Brain microvascular endothelial cell (primary cell): ENCODE measurements around the gene ACAD9.

Experiments
- DNase-seq: peaks from one replicate; pipeline ENCODE4 v3.0.0-alpha.2; 2020
- H3K27ac ChIP-seq: fragments of 250-450 bp; sonication (Bioruptor Pico); 2 replicates; pipeline ENCODE4 v1.5.1; 2020; ENCODE audit warnings: mild to moderate bottlenecking, moderate library complexity
- H3K27me3 ChIP-seq: fragments of 250-450 bp; sonication (Bioruptor Pico); replicated peaks from 2 replicates; pipeline ENCODE4 v1.5.1; 2020; ENCODE audit warnings: mild to moderate bottlenecking
- H3K36me3 ChIP-seq: fragments of 250-450 bp; sonication (Bioruptor Pico); replicated peaks from 2 replicates; pipeline ENCODE4 v1.5.1; 2020; ENCODE audit warnings: mild to moderate bottlenecking
- H3K4me3 ChIP-seq: 2 replicates; pipeline ENCODE4 v1.5.1; 2011; ENCODE audit warnings: low read depth, mild to moderate bottlenecking, control low read depth, low read length, moderate library complexity
- in situ Hi-C: cut with HindIII; loops from 2 replicates; pipeline ENCODE4 v1.10.0; 2017; ENCODE audit warnings: low sequenced_read_pairs, low pct_ligation_motif_present
- TF ChIP-seq, protein P1 (sequence below): IDR thresholded peaks from 2 replicates; pipeline ENCODE4 v1.5.1; 2011; ENCODE audit warnings: low read depth, mild to moderate bottlenecking, moderate library complexity, low read length, control low read depth, inconsistent platforms; ENCODE audit errors: missing control alignments

The ACAD9 gene

DNA sequence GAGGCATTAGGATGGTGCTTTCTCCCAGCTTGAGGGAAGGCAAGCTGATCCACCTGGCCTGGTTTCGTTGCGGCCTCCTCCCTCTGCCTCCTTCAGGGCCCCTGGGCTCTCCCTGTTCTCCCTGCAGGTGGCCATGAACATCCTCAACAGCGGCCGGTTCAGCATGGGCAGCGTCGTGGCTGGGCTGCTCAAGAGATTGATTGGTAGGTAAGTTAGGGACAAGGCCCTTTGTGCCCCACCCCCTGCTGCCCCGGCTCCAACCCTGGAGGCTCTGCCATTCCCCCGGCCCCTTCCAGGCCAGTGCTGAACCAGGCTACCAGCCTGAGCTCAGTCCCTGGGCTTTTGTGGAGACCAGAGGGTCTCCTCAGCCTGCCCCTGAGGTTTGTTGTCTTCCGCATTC is 23.0 kb downstream of the ACAD9 start:
- Histone ChIP-seq H3K36me3 (peaks cover 80% of the 10 kb centered on the region), H3K27ac (no peak overlapping the region), H3K4me3 (no peak overlapping the region), H3K27me3 (no peaks in the 10 kb centered on the region)
- in situ Hi-C loops = no loop called here
- no peak for DNase-seq
- TF ChIP-seq, protein P1, sequence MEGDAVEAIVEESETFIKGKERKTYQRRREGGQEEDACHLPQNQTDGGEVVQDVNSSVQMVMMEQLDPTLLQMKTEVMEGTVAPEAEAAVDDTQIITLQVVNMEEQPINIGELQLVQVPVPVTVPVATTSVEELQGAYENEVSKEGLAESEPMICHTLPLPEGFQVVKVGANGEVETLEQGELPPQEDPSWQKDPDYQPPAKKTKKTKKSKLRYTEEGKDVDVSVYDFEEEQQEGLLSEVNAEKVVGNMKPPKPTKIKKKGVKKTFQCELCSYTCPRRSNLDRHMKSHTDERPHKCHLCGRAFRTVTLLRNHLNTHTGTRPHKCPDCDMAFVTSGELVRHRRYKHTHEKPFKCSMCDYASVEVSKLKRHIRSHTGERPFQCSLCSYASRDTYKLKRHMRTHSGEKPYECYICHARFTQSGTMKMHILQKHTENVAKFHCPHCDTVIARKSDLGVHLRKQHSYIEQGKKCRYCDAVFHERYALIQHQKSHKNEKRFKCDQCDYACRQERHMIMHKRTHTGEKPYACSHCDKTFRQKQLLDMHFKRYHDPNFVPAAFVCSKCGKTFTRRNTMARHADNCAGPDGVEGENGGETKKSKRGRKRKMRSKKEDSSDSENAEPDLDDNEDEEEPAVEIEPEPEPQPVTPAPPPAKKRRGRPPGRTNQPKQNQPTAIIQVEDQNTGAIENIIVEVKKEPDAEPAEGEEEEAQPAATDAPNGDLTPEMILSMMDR = no peak

DNA sequence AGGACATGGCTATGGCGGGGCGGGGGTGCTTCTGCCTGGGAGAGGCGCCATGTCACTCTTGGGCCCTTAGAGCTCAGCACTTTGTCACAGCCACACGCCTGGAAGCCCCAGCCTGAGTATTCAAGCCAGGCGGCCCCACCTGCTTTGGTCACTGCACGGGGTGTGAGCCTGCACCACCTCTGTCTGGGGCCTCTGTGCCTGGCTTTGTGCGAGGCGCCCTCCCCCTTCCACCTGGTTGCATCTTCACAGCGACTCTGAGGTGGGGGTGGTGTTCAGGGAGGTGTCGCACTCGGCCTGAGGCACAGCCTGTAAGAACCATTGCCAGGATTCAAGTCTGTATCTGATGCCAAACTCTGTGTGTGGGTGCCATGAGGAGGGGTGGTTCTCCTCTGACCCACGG is 24.1 kb downstream of the ACAD9 start:
- no peaks in the 10 kb centered on the region for H3K27me3 ChIP-seq
- no peak overlapping the region for H3K27ac ChIP-seq
- in situ Hi-C loops = no loop called here
- H3K4me3 ChIP-seq = no peak overlapping the region
- TF ChIP-seq, protein P1 = no peak
- no peak for DNase-seq
- H3K36me3 ChIP-seq = peaks cover 80% of the 10 kb centered on the region

DNA sequence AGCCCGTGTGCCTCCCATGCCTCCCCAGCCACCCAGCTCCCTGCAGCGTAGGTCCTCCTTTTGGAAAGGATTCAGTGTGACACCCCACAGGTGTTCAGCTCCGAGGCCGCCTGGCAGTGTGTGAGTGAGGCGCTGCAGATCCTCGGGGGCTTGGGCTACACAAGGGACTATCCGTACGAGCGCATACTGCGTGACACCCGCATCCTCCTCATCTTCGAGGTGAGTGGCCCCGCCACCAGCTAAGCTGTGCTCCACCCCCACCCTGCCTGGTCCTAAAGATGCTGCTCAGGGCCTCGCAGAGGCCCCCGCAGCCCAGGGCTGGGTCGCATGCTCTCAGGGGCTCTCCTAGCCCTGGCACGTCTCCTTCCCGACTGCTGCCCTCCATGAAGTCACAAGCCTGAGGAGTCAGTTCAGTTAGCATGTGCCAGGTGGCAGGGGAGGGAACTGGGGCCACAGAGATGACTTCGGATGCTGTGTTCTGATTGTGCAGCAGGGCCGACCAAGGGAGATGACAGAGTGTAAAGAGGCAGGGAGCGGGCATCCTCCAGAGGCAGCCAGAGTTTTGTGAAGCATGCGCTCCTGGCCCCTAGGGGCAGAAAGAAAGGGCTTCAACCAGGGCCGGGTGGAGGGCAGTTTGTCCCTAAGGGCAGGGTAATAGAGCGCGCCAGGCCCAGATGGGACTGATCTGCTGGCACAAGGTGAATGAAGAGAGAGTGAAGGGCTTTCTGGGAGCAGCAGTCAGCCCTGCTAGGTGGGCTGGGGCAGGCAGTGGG is 26.8 kb downstream of the ACAD9 start:
- Histone ChIP-seq H3K36me3 (peaks cover 84% of the 10 kb centered on the region), H3K4me3 (no peak overlapping the region), H3K27ac (no peak overlapping the region), H3K27me3 (no peaks in the 10 kb centered on the region)
- DNase-seq = no peak
- in situ Hi-C loops = no loop called here
- TF ChIP-seq, protein P1 = no peak

DNA sequence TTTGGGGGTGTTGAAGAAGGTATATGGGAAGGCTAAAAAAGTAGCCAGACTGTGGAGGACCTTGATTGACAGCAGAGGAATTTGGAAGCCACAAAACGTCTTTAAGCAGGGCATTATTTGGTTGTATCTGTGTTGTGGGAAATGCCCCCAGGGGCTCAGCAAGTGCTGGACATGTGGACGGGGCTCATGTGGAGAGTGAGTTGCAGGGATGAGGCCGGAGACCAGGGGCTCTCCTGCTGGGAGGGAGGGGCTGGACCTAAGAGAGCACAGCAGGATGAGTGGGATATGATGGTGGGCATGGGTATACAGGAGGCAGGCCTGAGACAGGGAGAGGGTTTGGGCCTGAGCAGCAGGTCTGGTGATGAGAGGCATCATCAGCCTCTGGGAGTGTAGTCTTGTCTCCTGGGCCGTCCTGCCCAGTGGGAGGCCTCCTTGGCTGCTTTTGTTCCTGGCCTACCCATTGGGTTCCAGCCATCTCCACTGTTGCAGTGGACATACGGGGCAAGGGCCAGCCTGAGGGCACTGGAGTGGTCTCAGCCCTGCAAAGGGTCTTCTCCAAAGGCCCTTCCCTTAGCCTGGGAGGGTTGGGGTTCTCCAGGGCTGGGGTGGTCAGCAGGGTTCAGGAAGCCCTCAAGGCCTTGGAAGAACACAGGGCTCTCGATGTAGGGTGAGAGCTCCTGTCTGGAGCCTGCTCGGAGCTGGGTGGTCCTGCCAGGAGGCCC is 27.5 kb downstream of the ACAD9 start:
- no peak for DNase-seq
- H3K36me3 ChIP-seq = peaks cover 81% of the 10 kb centered on the region
- H3K27me3 ChIP-seq = no peaks in the 10 kb centered on the region
- TF ChIP-seq, protein P1 = no peak
- in situ Hi-C loops = no loop called here
- H3K4me3 ChIP-seq = no peak overlapping the region
- H3K27ac ChIP-seq = no peak overlapping the region

DNA sequence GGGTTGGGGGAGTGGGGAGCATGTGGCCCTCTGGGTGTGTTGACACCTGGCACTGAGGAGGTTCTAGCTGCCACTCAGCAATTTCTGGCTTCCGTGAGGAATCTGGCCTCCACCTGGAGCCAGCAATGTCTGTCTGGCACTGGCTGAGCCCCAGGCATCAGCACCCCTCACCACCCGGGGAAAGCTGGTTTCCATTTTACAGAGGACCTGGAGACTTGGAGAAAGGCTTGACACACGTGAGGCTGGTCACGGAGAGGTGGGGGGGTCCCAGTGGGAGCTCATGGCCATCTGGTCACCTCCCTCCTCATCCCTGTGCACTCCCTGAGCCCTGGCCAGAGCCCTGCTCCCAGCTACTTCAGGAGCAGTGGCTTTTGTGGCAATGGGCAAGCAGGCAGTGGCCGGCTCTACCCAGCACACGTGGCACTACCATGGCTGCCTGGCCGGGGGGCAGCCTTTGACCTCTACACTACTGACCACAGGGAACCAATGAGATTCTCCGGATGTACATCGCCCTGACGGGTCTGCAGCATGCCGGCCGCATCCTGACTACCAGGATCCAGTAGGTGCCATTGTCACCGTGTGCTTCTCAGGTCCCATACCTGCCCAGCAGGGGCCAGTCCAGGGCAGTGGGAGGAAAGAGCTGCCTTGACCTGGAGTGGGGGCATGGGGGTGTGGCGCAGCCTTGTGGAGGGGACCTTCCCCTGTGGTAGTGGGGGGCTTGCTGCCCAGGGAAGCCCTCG is 28.5 kb downstream of the ACAD9 start:
- TF ChIP-seq, protein P1 = no peak
- no peak overlapping the region for H3K4me3 ChIP-seq
- in situ Hi-C loops = no loop called here
- peaks cover 84% of the 10 kb centered on the region for H3K36me3 ChIP-seq
- no peak for DNase-seq
- no peaks in the 10 kb centered on the region for H3K27me3 ChIP-seq
- no peak overlapping the region for H3K27ac ChIP-seq
